AG04450 (cell line): ENCODE data around the gene MEX3D. TPM values are rescaled to one million over a fixed set of nuclear protein-coding genes. Genes with fewer than 3 reads are reported as not detected.

Source experiments
- CTCF ChIA-PET: fragments of 300-600, 350-600 bp; formaldehyde crosslinking; extraction: SDS; loops from one replicate; lab custom pipeline; 2022; ENCODE audit warnings: antibody characterized with exemption, inconsistent platforms; lab: Charles Lee
- POLR2A ChIA-PET: fragments of 350-600 bp; formaldehyde crosslinking; extraction: SDS; loops from one replicate; lab custom pipeline; 2021; ENCODE audit warnings: antibody characterized with exemption, inconsistent platforms; lab: Yijun Ruan, JAX
- DNase-seq: peaks from one replicate; pipeline ENCODE4 v3.0.0-alpha.2; 2011; ENCODE audit warnings: low read depth, low spot score
- H3K27ac ChIP-seq: one replicate; pipeline ENCODE4 v1.5.1; 2012; ENCODE audit warnings: low read depth, low read length, control low read depth
- H3K27me3 ChIP-seq: one replicate; pipeline ENCODE4 v1.6.0; 2012; ENCODE audit warnings: low read length; ENCODE audit not compliant: control insufficient read depth, insufficient read depth
- H3K4me3 ChIP-seq: 2 replicates; pipeline ENCODE4 v1.5.1; 2011; ENCODE audit warnings: mild to moderate bottlenecking, low read depth, low read length, control low read depth
- H3K9me3 ChIP-seq: 2 replicates; pipeline ENCODE4 v1.5.1; 2012; ENCODE audit warnings: low read length; ENCODE audit not compliant: control insufficient read depth, insufficient read depth
- CTCF ChIP-seq: IDR thresholded peaks from 2 replicates; pipeline ENCODE4 v1.5.1; 2011; ENCODE audit warnings: low read depth, low read length, control low read depth, inconsistent platforms
- polyA plus RNA-seq: library from polyadenylated mRNA; depleted of rRNA; stranded (reverse); fragments of >200 nt; gene quantifications from 2 replicates; pipeline ENCODE4 v1.2.3, GENCODE V29; 2011

MEX3D gene
- polyA plus RNA-seq, 1 experiment: 5.4 TPM

GRCh38 chr19:1575323-1576241 lies 7.5 kb upstream of the MEX3D start:
- ChIA-PET CTCF (no interaction called here), POLR2A (interaction anchor here (1.6 kb wide), 1 partner anchor 15 kb away, joined by 4 read pairs; no protein-coding TSS in a partner anchor)
- H3K27ac ChIP-seq: no peak overlapping the region
- no peak overlapping the region for H3K4me3 ChIP-seq
- H3K9me3 ChIP-seq: peaks cover 2% of the 10 kb centered on the region; the same call in 1 of the 2 replicates
- TF ChIP-seq CTCF: no peak
- no peak for DNase-seq
- no peaks in the 10 kb centered on the region for H3K27me3 ChIP-seq

- CTCF ChIA-PET: no interaction called here
- no peak for DNase-seq
- POLR2A ChIA-PET: no interaction called here
Measured at GRCh38 chr19:1574354-1575136, 6.4 kb upstream of the MEX3D start.

GRCh38 chr19:1572795-1573194 lies 4.7 kb upstream of the MEX3D start:
- H3K27me3 ChIP-seq: peaks cover 4% of the 10 kb centered on the region
- no peak for DNase-seq
- TF ChIP-seq CTCF: no peak
- POLR2A ChIA-PET: interaction anchor here (0.6 to 0.7 kb wide), 3 partner anchors 11 to 63 kb away, joined by 3 to 5 read pairs (median 5); no protein-coding TSS in a partner anchor
- CTCF ChIA-PET: no interaction called here
- H3K9me3 ChIP-seq: peaks cover 2% of the 10 kb centered on the region; the same call in 1 of the 2 replicates
- no peak overlapping the region for H3K4me3 ChIP-seq
- H3K27ac ChIP-seq: no peak overlapping the region

More at GRCh38 chr19:1574354-1575136, 6.4 kb upstream of the MEX3D start:
- Histone ChIP-seq H3K27ac (no peak overlapping the region), H3K9me3 (peaks cover 2% of the 10 kb centered on the region; the same call in 1 of the 2 replicates), H3K27me3 (peaks cover 2% of the 10 kb centered on the region), H3K4me3 (no peak overlapping the region)
- no peak for TF ChIP-seq CTCF

- Histone ChIP-seq H3K9me3 (peaks cover 2% of the 10 kb centered on the region; the same call in 1 of the 2 replicates), H3K27me3 (peaks cover 4% of the 10 kb centered on the region), H3K27ac (no peak overlapping the region), H3K4me3 (no peak overlapping the region)
- POLR2A ChIA-PET: no interaction called here
- TF ChIP-seq CTCF: no peak
- no peak for DNase-seq
- CTCF ChIA-PET: no interaction called here
Measured at GRCh38 chr19:1571358-1571757, 3.2 kb upstream of the MEX3D start.
